LHCN-M2 (cell line): ENCODE data around the gene C1QTNF9B. TPM values are rescaled to one million over a fixed set of nuclear protein-coding genes. Genes with fewer than 3 reads are reported as not detected.
A peak's percentile ranks its signal among the peaks of the same experiment; 100 is the strongest.
"Not testable (repeated sequence)": the region's sequence is repeated elsewhere in the genome, so short reads cannot be mapped to it uniquely, and the experiment has no call there.

Experiments
- DNase-seq: peaks from one replicate; pipeline ENCODE4 v3.0.0-alpha.2; 2012; ENCODE audit warnings: low read depth
- total RNA-seq: library from RNA; depleted of rRNA; stranded (reverse); fragments of >200 nt; gene quantifications from 2 replicates; pipeline ENCODE4 v1.2.3, GENCODE V29; 2014

C1QTNF9B gene
- total RNA-seq, 1 experiment from 2014 or later = not detected

DNA sequence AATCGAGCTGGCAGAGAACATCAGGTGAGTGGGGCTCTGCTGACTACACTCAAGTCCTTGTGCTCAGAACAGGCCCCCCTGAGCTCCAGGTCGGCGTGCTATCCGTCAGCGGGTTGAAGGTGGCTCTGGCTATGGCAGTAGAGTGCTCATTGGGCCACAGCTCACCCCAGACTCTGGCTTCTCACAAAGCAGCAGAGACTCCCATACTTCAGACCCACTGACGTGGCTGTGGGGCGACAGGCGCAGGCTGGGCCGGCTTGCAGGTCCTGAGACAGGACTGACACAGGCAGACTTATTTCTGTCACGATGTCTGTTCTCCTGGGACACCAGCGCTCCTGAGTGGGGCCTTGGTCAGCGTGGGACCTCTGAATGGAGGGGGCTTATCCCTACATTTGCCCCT, 2.6 kb downstream of the C1QTNF9B start:
- DNase-seq = not testable (repeated sequence)

DNA sequence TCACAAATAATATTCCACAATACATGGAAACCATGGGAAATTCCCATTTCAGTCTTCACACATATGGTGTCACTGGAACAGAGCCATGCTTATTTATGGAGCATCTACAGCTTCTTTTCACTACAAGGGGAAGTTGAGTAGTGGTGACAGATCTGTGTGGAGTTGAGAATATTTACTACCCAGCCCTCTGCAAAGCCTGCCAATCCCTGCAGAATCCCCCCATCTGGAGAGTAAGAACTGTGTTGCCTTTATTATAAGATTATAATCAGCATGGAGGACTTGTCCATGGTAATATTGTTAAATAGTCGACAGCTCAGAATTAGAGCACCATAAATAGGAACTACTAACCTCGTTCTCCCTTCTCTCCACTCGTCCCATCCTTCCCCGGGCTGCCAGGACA, 3.5 kb downstream of the C1QTNF9B start:
- DNase-seq = not testable (repeated sequence)

DNA sequence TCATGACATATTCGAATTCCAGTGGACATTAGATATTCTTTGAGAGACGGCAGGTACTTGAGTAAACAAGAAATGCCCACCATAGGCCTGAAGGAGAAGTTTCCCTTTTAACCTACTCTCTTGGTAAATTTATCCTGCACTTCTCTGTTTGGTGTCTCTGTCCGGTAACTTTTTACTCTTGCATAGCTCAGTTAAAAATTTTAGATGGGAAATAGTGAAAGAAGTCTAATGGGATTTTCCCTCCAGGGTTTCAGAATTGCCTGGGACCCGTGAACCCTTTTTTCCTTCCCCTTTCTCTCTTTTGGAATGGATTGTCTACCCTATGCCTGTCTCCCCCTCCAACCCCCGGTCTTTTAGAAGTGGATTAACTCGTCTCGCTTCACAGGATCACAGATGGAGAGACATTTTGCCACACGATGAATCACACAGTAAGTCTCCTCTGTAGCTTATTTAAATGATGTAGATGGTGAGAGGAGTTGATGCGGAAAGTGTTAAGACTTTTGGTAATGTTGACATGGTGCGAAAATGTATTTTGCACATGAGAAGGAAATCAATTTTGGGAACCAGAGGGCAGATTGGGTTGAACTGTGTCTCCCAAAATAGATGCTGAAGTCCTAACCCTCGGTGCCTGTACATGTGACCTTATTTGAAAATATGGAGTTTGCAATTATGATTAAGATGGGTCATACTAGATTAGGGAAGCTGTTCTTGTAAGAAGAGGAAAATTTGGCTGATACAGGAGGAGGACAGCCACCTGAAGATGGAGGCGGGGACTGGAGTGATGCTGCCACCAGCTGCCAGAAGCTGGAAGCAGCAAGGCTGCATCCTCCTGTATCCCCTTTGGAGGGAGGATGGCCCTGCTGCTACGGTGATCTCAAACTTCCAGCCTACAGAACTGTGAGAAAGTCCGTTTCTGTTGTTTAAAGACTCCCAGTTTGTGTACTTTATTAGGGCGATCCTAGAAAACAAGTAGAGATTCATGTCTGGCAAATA, 7.4 kb downstream of the C1QTNF9B start:
- DNase-seq = no peak

DNA sequence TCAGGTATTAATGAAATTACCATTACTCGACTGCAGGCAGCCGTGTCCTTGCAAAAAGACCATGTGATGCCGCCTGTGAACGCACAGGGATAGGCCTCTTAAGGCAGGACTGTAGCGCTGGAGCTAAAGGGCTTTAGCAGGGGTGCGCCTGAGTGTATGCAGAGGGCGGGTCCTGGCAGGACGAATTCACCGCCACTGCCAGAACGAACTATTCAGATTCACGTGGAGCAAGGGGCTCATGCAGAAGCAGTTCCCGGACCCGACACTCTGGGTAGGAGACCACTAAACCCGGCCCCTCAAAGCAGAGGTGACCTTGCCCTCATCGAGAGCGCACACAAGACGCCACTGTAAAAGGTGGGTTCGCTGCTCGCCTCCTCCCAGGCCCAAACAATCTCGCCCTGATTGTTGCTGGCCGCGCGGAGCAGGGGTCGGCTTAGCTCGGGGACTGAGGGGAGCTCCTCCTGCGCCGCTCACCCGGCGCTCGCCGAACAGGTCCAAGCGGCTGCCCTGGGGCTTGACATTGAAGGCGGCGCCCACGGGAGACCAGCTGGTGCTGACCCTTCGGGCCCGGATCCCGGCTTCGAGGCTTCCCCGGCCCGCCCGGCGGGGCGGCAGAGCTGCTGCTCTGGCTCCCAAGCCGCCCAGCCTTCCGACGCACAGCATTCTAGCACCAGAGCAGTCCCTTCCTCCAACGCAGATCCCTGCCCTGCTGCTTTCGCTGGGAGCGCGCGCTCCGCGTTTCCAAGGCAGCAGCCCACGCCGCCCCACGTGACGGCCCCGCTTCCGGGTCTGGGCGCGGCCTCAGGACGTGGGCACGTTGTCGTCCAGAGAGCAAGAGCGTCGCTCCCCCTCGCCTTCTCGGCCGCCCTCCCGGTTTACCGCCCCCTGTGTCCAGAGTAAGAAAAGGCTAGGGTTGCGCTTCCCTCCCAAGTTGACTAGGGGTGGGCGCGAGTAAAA, 8.4 kb downstream of the C1QTNF9B start, which contains the start of gene MIPEP:
MIPEP (minus strand) TSS at position 743 of the 957 bp plus-strand sequence; CDS start at position 663, 80 bp downstream.
- peak; percentile 95 for DNase-seq

DNA sequence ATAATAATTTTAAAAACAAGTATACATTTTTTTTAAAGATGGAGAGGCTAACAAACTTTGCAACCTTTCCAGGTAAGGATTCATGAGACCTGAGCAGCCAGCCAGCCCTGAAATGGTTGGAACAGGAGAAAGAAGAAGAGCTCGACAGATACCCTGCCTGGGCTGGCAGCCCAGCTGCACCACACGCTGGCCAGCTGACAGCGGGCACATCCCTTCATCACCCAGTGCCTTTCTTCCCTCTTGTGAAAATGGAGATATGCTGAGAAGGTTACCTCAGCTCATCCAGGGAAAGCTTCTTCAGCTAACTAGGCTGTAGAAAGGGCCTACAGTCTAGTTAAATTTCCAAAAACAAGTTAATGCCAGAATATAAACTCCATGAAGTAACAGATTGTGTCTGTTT, 12.9 kb downstream of the C1QTNF9B start:
- not testable (repeated sequence) for DNase-seq

DNA sequence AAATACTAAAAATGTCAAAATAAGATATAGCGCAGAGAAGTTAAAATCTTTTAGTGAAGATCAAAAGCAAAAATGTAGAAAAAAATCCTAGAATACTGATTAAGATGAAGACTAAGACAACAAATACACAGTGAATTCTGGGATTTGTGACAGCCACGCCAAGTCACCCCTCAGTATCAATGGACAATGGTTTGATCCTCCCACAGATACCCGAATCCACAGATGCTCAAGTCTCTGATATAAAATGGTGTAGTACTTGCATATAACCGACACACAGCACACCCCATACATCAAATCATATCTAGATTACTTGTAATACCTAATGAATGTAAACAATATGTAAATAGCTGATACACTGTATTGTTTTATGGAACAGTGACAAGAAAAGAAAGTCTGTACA, 14.0 kb downstream of the C1QTNF9B start:
- DNase-seq = no peak

DNA sequence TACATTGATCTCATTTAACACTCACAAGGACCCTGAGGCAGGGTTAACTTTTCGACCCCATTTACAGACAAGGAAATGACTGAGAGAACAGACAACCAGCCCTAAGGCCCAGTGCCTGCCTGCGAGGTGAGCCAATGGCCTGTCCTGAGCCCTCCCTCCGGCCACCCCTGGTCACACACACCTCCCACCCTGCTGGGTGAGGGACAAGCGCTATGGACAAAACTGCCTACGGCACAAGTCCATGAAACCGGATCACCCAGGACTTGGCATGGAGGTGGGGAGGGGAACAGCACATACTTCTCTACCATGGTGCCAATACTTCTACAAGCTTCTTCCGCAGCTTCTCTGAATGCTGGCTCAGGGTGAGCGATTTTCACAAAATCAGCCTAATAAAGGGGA, 15.9 kb downstream of the C1QTNF9B start:
- DNase-seq = not testable (repeated sequence)

DNA sequence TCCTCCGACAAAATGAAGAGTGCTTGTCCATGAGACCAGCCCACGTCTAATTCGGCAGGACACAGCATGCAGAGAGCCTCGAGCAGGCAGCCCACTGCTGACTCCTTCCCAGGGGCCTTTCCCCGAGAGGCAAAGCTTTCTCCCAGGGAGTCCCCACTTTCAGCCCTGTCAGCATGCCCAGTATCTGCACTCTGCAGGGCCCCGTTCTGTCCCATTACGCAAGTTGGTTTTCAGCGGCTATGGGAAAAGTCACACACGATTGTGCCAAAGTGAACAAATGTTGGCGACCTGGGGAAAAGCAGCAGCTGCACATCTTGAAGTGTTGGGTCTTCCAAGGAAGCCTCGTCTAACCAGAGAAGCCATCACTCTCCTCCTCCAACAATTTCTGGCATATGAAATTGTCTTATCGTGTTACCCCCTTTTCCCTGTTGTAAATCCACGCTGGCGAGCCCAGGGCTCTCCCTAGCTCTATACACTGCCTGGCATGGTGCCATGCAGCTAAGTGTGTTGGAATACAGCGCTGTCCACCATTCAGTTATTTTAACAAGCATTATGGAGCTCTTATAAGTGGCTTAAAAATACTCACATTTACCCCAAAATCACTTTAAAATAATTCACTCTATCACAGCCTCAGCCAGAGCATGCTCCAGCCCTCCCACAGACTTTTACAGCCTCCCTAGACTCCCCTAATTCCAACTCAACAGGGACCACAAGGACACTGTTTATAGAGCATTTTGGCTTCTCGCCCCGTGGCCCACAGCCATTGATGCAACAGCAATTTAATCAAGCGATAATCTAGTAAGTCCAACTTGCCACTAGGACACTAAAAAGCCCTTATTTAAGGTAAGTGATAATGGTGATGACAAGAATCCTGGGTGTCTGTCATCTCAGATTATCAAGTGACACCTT, 16.6 kb downstream of the C1QTNF9B start:
- DNase-seq = not testable (repeated sequence)

DNA sequence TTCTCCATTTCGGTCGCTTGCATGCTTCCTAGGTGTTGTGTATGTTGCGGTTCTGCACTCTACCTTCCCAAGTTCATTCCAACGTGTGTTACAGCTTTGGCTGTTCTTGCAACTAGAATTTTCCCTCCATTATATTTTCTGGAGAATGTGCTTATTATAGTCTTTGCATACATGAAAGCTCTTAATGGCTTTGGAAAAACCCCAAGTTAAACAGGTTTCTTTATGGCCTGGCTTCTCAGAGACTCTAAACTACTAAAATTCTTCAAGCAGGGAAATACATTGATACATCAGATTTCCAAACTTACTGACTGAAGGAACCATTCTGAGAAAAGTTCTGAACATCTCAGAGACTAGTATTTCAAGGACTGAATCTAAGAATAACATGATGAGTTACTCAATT, 20.0 kb downstream of the C1QTNF9B start:
- DNase-seq = no peak

DNA sequence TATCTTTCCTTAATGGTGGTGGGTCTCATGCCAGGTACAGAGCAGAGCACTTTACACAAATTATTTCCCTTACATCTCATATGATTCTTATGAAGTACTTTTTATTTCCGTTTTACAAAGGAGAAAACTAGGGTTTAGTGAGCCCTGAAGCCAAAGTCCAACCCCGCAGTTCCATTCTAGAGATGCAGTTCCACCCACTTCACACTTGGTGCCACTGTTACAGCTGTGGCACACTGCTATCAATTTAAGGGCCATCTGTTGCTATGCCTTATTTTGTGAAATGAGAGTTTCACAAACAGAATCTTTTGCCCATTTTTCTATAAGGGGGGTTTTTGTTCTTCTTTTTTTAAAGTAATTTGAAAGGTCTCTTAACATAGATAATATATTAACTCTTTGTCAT, 21.0 kb downstream of the C1QTNF9B start:
- DNase-seq = no peak

DNA sequence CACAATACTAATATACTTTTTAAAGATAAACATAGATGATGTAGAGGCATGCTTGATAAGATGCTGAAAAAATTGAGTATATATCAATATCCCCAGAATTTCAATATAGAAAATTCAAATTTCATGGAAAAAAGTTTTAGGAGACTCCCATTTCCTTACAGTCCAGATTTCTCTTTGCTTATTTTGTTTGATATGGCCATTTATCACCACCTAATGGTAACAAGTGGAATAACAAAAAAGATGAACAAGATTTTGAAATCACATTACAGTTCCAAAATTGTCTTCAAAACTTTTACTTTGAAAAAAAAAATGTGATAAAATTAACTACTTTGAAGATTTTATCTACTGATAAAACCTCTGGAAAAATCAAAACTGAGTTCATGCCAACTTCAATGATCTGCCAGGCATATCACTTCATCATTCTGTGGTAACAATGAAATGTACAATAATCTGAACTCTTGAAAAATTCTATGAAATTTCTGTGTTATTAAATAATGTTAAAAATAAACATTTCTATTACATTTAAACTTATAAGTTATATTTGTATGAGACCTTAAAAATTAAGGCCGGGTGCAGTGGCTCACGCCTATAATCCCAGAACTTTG, 25.6 kb downstream of the C1QTNF9B start:
- peak; percentile 66 for DNase-seq

DNA sequence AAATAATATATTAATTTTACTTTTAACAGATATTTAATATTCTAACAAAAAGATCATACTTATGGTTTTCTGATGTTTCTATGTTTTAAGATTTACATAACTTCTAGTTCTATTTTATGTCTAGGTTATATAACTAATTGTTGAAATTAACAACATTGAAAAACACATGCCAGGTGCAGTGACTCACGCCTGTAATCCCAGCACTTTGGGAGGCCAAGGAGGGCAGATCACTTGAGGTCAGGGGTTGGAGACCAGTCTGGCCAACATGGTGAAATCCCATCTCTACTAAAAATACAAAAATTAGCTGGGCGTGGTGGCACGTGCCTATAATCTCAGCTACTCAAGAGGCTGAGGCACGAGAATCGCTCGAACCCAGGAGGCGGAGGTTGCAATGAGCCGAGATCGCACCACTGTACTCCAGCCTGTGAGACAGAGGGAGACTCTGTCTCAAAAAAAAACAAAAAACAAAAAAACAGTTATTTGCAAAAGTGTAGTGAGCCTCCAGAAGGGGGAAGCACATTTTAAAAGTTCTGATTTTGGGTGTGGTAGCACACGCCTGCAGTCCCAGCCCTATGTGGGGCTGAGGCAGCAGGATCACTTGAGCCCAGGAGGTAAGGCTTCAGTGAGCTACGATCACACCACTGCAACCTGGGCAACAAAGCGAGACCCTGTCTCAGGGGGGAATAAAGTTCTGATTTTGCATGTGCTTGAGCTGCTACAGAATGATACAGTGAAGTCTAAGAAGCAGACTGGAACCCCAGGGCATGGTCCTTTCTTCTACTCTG, 26.8 kb downstream of the C1QTNF9B start:
- peak; percentile 73 for DNase-seq

DNA sequence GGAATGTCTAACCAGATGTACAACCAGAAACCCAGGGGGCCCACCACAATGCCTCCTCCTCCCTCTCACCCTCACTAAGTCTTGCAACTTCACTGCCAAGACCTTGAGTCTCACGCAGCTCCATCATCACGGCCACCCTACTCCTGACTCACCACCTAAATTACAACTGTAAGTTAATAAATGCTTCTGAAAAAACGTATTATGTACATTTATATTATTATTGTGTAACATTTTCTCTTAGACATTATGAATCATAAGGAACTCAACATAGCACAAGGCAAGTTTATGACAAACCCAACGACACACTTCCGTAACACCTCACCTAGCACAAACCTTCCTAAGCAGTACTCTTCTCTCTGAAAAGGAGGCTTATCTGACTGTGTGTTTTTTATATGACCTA, 28.8 kb downstream of the C1QTNF9B start:
- DNase-seq = peak; percentile 69

DNA sequence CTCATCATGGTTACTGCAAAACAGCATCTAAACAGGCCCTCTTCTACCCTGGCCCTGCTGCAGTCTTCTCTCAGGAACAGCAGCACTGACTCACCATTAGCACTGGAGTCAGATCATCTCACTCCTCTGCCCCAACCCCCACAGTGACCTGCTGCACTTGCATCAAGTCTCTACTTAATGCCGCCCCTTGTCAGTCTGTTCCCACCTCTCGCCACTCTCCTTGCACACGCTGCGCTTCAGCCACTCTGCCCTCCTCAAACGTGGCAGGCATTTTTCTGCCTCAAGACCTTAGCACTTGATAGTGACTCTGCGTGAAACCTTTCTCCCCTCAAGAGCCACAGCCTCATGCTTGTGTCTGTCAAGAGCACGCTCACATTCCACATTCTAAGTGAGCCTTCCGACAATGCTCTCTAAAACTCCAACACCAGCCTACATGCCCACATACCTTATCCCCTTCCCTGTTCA, 30.2 kb downstream of the C1QTNF9B start:
- peak; percentile 72 for DNase-seq

DNA sequence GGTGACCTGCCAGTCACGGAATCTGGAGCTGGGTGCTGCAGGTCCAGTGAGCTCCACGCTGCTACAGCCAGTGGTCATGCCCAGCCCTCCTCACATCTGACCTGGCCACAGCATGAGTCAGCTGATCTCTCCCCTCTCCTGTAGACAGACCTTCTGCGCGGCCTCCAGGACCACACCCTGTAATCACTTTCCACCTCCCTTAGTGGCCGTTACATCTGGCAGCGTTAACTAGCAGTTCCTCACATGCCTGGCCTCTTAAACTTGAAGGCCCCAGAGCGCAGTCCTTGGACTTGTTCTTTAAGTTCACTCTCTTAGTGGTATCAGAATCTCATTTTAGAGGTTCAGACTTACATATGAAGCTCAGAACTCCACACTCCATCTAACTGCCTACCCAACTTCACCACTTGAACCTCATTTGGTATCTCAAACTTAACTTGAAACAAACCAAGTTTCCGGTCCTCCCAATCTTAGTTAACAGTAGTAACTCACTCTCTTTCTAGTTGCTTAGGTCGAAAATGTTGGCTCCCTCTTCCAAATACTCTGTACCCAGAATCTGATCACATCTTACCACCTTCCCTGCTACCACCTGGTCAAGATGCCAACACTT, 30.8 kb downstream of the C1QTNF9B start:
- no peak for DNase-seq

DNA sequence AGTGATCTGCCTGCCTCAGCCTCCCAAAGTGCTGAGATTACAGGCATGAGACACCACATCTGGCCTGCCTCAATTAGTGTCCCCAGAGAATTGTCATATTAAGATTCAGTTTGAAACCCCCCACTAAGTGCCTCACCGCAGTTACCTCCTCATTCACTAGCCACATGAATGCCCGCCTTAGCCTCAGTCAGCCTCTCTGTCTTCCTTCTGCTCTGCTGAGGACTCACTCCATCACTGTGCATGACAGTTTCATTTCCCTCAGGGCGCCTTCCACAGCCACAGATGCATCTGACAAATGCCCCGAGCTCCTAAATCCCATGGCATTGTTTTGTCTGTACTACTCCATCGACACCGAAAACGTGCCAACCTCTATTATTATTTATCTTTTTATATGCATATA, 31.4 kb downstream of the C1QTNF9B start:
- no peak for DNase-seq

DNA sequence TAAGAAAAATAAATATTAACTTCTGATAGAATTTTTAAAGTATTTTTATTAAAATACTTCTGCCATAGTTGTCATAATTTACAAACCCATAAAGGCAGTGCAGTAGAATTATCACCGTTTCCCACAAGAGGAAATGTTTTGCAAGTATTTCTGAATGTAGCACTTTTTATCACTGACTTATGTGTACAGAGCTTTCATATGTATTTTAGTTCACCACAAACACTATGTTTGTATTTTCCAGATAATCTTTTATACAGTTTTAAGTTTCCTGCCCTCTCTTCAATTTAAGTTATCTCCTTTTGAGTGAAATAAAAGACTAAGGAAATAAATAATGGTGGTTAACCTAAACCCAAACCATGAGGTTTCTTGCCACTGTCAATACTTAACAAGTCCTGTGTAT, 32.3 kb downstream of the C1QTNF9B start:
- no peak for DNase-seq

DNA sequence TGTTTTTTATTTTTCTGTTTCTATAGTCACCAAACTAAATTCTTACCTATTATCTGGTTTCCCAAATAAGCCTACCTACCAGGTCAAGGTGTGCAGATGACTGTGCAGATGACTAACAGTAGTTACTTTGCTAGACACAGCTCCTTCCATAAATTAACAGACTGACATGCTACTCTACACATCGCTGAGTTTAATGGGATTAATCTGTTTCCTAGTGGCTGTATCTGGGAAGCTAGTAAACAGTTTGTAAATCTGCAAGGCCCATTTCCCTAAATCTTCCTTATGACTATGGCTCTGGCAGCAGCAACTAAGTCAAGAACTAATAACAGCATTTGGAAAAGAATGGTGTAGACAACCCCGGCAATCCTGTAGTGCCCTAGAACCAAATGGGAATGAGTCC, 36.0 kb downstream of the C1QTNF9B start:
- no peak for DNase-seq

DNA sequence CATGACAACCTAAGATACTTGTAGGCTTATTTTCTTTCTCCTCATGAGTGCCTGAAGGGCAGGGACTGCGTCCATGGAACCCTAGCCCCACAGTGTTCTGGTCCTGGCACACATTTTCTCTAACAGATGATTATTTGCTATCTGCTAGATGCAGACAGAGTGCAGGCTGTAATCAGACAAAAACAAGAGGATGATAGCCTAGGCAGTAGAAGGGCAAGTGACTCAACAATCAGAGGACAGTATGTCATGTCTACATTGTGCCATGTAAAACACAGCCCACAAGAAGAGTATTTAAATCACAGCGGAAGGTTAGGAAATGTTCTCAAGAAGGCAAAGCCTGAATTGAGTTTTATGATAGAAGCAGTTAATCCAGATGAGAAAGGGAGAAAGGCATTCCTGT, 37.4 kb downstream of the C1QTNF9B start:
- no peak for DNase-seq
